Thyroid gland (tissue), 4 donors: ENCODE data around the gene PITRM1. TPM values are rescaled to one million over a fixed set of nuclear protein-coding genes. Genes with fewer than 3 reads are reported as not detected.
A peak's percentile ranks its signal among the peaks of the same experiment; 100 is the strongest.

Source experiments
- DNase-seq, 2 donors: peaks; one replicate each; pipeline ENCODE4 v3.0.0-alpha.2; 2019
- H3K27ac ChIP-seq, 3 donors: fragments of 200-600 bp; sonication (generic); 1 replicate in 2 of 3; 2 replicates in 1 of 3; pipeline ENCODE4 v1.5.1; 2016 to 2019; ENCODE audit warnings: mild to moderate bottlenecking in 1 of 3, moderate library complexity in 1 of 3
- H3K27me3 ChIP-seq: fragments of 200-600 bp; sonication (generic); one replicate; pipeline ENCODE4 v1.5.1; 2019
- H3K36me3 ChIP-seq, 2 donors: fragments of 200-600 bp; sonication (generic); one replicate each; pipeline ENCODE4 v1.5.1; 2016 to 2019
- H3K4me1 ChIP-seq, 2 donors: fragments of 200-600 bp; sonication (generic); one replicate each; pipeline ENCODE4 v1.5.1; 2017 to 2019
- H3K4me3 ChIP-seq, 3 donors: fragments of 200-600 bp; sonication (generic); replicated peaks in 1 of 3; 1 replicate in 2 of 3; 2 replicates in 1 of 3; pipeline ENCODE4 v1.5.1; 2016; ENCODE audit warnings: mild to moderate bottlenecking in 1 of 3
- H3K9me3 ChIP-seq: fragments of 200-600 bp; sonication (generic); one replicate; pipeline ENCODE4 v1.5.1; 2017
- CTCF ChIP-seq, 6 experiments: fragments of 200-600 bp in 3 of 6; fragments of 450-650 bp in 3 of 6; sonication (generic) in 3 of 6; IDR thresholded peaks; one replicate each; pipeline ENCODE4 v1.5.1; 2016 to 2019; ENCODE audit warnings: antibody characterized with exemption in 6 of 6, mild to moderate bottlenecking in 2 of 6, inconsistent platforms in 1 of 6, moderate library complexity in 1 of 6
- POLR2A ChIP-seq, 2 donors: fragments of 450-650 bp; IDR thresholded peaks; one replicate each; pipeline ENCODE4 v1.6.1; 2017; ENCODE audit warnings: antibody characterized with exemption in 2 of 2, mild to moderate bottlenecking in 2 of 2, moderate library complexity in 1 of 2
- WGBS, 2 donors: methylation state at CpG; one replicate each; pipeline ENCODE4 v1.1.5; 2017; 5-methylcytosine and 5-hydroxymethylcytosine counted together
- intact Hi-C: fragments of 100-400 bp; cut with DNase I; formaldehyde crosslinking; loops from one replicate; pipeline ENCODE4 v1.15.1; 2023
- total RNA-seq, 4 donors: library from RNA; depleted of rRNA; stranded (reverse); fragments of >200 nt; gene quantifications; one replicate each; pipeline ENCODE4 v1.2.3, GENCODE V29; 2016

PITRM1 gene
- total RNA-seq, 4 donors from 2014 or later = 68.2 to 107 (median 86.2) TPM

DNA sequence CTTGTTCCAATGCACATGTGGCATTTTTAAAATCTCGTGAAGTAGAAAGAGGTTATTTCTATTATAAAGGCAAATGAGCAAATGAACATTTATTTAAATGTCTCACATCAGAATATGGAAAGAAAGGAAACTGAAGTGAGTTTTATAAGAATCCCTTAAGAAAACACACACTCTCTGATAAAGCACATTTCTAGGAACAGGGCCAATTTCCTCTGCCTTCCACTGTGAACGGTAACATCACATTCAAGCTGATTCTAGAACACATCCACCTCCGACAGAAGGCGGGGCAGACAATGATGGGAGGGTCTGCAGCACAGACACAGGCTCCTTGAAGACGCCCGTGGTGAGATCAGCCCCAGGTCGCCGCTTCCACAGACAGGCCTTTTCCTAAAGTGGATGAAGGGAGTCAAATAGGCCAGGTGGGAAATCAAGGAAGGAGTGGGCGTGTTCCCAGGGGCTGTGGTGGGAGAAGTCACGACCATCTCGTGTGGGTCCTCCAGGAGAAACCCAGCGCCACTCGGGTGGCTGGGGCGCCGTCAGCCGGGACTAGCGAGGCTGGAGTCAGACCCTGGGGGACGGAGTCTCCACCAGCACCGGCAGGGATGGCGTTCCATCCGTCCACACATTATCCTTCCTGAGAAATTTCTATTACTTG, 31.1 kb downstream of the PITRM1 start:
- no peaks in the 10 kb centered on the region for H3K9me3 ChIP-seq
- H3K36me3 ChIP-seq = peaks cover 83 to 87% of the 10 kb centered on the region in 2 donors
- H3K4me1 ChIP-seq = no peaks in the 10 kb centered on the region
- H3K4me3 ChIP-seq = no peak overlapping the region
- intact Hi-C loops = no loop called here
- 88 to 92% methylated on average over 21 of the region's 21 CpGs for WGBS, 2 donors
- peak in 1 of 2 donors; percentile 19 for DNase-seq
- no peak overlapping the region for H3K27ac ChIP-seq
- H3K27me3 ChIP-seq = no peaks in the 10 kb centered on the region
- TF ChIP-seq CTCF (IDR thresholded peaks at IDR 0.05) (no peak), POLR2A (IDR thresholded peaks at IDR 0.05) (no peak)

GRCh38 chr10:3140280-3140679, 32.3 kb downstream of the PITRM1 start:
- H3K27ac ChIP-seq = no peak overlapping the region
- no peaks in the 10 kb centered on the region for H3K4me1 ChIP-seq
- no peak overlapping the region for H3K4me3 ChIP-seq
- DNase-seq = no peak
- H3K9me3 ChIP-seq = no peaks in the 10 kb centered on the region
- intact Hi-C loops = no loop called here
- H3K36me3 ChIP-seq = peaks cover 85 to 91% of the 10 kb centered on the region in 2 donors
- WGBS, 2 donors = 73 to 88% methylated on average over 9 of the region's 9 CpGs
- no peak for TF ChIP-seq POLR2A (IDR thresholded peaks at IDR 0.05)
- no peak for TF ChIP-seq CTCF (IDR thresholded peaks at IDR 0.05)
- no peaks in the 10 kb centered on the region for H3K27me3 ChIP-seq

- Histone ChIP-seq H3K4me1 (no peaks in the 10 kb centered on the region), H3K4me3 (no peak overlapping the region), H3K36me3 (peaks cover 84 to 91% of the 10 kb centered on the region in 2 donors), H3K27ac (no peak overlapping the region), H3K27me3 (no peaks in the 10 kb centered on the region), H3K9me3 (no peaks in the 10 kb centered on the region)
- intact Hi-C loops = no loop called here
- 87 to 88% methylated on average over 10 of the region's 10 CpGs for WGBS, 2 donors
- no peak for DNase-seq
- TF ChIP-seq POLR2A (IDR thresholded peaks at IDR 0.05) (no peak), CTCF (IDR thresholded peaks at IDR 0.05) (no peak)
Observed at GRCh38 chr10:3139216-3139910, 33.2 kb downstream of the PITRM1 start.

- H3K27ac ChIP-seq = no peak overlapping the region
- H3K27me3 ChIP-seq = no peaks in the 10 kb centered on the region
- peaks cover 79 to 92% of the 10 kb centered on the region in 2 donors for H3K36me3 ChIP-seq
- WGBS, 2 donors = 93 to 97% methylated on average over 41 of the region's 41 CpGs
- H3K4me3 ChIP-seq = no peak overlapping the region
- no peak for DNase-seq
- no peaks in the 10 kb centered on the region for H3K4me1 ChIP-seq
- no peaks in the 10 kb centered on the region for H3K9me3 ChIP-seq
- intact Hi-C loops = no loop called here
- TF ChIP-seq POLR2A (IDR thresholded peaks at IDR 0.05) = no peak
- TF ChIP-seq CTCF (IDR thresholded peaks at IDR 0.05) = no peak
Observed at GRCh38 chr10:3137958-3138726, 34.4 kb downstream of the PITRM1 start.
